Placental pericyte (primary cell): ENCODE measurements around the gene YBX2. TPM values are rescaled to one million over a fixed set of nuclear protein-coding genes. Genes with fewer than 3 reads are reported as not detected.

Experiments used
- total RNA-seq: library from RNA; depleted of rRNA; stranded (reverse); fragments of >200 nt; gene quantifications from 2 replicates; pipeline ENCODE4 v1.2.3, GENCODE V29; 2012

The YBX2 gene
- total RNA-seq: not detected in 2 replicates

DNA sequence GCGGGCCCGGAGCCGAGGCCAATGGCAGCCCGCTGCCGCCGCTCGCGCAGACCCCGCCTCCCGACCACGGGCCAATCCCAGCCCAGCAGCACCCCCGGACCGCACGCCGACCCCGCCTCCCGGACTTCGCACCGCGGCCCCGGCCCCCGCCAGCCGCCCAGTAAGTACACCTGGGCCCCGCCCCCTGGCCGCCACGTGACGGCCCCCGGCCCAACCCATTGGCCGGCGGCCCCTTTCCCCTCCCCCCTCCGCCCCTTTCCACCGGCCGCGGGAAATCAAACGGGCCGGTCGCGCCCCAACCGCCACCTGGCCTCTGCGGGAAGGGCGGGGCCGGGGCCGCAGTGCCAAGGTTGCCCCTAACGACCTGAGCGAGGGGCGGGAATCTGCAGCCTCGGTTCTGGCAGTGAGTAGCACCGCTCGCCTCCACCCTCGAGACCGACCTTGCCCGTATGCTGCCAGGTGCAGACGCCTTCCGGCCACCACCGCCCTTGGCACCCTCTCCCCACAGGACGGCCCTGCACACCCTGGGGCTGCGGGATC, at the start of gene YBX2:
Gene YBX2 (minus strand): TSS at position 26 of the 540 bp plus-strand sequence. CDS start 139 bp downstream, outside the sequence.

DNA sequence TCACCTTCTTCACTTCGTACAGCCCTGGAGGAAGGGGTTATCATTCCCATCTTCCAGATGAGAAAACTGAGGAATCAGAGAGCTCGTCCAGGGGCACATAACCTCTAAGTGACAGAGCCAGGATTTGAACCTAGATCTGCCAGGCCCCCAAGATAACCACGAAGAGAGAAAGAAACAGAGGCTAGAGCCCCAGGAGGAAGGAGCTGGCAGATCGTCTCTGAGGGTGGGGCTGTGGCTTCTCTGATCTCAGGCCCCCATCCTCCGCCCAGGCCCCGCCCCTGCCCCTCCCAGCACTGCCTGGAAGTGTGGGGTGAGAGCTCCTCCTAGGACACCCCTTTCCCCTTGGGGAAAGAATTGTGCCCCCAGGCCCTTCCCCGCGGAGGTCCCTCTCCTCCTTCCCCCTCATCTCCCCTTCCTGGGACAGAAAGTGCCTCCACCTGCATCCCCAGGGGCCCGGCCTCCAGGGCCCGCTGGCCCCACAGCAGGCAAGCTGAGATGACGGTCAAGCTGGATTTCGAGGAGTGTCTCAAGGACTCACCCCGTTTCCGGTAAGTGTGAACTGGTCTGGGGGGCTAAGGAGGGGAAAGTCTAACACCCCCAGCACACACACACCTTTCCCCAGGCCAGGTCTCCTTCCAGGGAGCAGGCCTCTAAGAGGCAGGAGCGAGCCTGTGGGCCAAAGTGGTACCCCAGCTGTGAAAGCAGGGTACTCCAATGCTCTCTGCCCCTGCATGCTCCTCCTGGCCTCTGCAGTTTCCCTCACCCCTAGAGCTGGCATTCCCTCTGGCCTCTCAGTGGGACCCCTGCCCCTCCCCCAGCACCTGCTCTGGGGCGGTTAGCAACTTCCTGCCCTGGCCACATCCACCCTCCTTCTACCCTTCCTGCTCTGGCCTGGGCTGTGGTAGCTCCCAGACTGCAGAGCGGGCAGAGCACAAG, 42.1 kb upstream of the YBX2 start, which contains the start of gene ACAP1:
Gene ACAP1 (plus strand): TSS at position 290 of the 936 bp plus-strand sequence. CDS start 206 bp downstream, at position 496.

DNA sequence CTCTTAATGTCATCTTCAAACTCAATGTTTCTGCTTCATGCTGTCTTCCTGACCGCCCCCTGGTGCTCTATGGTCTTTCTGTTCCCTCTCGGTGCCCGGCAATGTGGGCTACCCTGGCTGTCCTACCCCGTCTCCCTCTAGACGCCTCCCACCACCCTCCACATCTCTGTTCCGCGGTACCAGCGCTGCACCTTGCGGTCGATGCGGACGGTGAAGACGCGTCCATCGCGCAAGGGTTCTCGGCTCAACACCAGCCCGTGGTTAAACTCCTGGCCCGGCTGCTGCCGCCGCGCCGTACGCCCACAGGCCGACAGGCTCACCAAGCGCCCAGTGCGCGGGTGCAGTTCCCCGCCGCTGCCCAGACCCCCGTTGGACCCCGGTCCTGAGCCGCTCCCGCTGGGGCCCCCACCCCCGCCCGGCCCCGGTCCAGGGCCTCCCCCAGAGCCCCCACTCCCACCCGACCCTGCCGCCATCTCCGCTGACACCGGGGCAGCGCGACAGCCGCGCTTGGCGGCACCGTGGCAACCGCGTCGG, 34.5 kb upstream of the YBX2 start, which contains the start of gene NEURL4:
Gene NEURL4 (minus strand): TSS at position 496 of the 534 bp plus-strand sequence. CDS start 23 bp downstream, at position 473.

DNA sequence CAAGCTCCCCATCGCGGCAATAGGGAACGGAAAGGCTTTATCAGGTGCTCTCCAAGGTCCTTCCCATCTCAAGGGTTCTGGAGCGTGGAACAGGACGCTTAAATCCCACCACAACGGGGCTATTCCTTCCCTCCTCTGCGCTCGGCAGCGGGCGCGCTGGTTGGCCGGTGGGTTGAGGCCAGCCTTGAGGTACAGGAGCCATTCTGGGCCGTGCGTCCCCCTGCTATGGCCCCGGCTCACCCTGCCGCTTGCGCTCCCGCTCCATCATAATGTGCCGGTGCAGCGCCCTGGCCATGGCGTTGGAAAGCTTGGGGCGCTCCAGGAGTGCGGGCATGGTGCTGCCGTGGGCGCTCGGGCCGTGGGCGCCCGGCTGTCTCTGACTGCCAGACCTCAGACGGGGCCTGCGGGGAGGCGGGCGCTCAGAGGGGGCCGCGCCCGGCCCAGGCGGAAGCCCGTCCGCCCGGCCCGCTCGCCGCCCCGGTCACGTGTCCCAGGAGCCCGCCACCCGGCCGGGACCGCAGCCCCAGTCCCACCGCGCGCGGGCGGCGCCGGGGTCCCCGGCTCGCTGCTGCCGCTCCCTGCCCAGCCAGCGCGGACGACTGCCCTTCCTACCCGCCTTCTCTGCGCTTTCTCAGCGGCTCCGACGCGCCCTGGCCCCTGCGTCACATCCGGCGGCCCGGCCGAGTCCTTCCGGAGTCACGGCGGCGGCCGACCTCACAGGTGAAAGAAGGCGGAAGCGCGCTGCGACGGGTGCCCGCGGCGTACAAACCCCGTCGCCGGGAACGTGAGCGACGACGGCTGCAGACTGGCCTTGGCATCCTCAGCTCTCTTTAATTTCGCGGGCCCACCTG, 20.5 kb upstream of the YBX2 start, which contains the start of gene GPS2:
Gene GPS2 (minus strand): TSS at position 642 of the 851 bp plus-strand sequence. CDS start 308 bp downstream, at position 334.

DNA sequence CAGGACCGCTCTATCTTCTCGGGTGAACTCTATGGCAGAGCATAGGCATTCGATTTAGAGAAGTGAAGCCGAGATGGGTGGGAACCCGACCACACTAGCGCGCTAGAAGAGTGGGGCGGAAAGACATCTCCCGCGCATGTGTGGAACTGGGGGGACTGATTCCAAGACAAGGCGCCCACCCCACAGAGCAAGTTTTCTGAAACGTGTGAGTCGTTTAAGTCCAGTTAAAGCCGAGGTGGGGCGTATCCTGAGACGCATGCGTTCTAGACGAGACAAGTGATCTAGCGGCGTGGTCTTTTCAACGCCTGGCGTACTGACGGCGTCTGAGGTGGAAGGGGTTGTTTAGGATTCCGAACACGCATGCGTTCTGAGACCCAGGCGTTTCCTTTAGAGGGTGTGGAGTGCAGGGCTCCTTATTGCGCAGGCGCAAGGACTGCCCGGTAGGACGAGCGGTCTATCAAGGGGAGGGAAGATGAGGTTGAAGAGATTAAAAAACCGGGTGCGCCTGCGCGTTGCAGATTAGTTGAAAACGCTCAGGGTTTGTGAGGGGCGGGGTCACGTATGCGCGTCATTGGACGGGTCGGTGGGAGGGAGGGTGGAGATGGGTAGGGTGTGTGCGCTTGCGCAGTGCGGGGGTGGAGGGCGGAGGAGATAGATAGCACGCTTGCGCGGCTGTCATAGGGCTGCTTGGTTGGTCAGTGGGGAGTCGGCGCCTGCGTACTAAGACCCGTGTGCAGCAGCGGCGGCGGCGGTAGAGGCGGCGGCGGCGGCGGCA, 12.7 kb upstream of the YBX2 start, which contains the start of gene EIF5A:
Gene EIF5A (plus strand): TSS at position 718 of the 775 bp plus-strand sequence. CDS start 2,008 bp downstream, outside the sequence.

DNA sequence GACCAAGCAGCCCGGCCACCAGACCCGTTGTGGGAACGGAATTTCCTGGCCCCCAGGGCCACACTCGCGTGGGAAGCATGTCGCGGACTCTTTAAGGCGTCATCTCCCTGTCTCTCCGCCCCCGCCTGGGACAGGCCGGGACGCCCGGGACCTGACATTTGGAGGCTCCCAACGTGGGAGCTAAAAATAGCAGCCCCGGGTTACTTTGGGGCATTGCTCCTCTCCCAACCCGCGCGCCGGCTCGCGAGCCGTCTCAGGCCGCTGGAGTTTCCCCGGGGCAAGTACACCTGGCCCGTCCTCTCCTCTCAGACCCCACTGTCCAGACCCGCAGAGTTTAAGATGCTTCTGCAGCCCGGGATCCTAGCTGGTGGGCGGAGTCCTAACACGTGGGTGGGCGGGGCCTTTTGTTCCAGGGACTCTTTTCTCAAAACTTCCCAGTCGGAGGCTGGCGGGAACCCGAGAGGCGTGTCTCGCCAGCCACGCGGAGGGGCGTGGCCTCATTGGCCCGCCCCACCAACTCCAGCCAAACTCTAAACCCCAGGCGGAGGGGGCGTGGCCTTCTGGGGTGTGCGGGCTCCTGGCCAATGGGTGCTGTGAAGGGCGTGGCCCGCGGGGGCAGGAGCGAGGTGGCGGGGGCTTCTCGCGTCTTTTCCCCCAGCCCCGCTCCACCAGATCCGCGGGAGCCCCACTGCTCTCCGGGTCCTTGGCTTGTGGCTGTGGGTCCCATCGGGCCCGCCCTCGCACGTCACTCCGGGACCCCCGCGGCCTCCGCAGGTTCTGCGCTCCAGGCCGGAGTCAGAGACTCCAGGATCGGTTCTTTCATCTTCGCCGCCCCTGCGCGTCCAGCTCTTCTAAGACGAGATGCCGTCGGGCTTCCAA, 13.1 kb downstream of the YBX2 start, which contains the start of gene SLC2A4:
Gene SLC2A4 (plus strand): TSS at position 645 of the 879 bp plus-strand sequence. CDS start 217 bp downstream, at position 862.

DNA sequence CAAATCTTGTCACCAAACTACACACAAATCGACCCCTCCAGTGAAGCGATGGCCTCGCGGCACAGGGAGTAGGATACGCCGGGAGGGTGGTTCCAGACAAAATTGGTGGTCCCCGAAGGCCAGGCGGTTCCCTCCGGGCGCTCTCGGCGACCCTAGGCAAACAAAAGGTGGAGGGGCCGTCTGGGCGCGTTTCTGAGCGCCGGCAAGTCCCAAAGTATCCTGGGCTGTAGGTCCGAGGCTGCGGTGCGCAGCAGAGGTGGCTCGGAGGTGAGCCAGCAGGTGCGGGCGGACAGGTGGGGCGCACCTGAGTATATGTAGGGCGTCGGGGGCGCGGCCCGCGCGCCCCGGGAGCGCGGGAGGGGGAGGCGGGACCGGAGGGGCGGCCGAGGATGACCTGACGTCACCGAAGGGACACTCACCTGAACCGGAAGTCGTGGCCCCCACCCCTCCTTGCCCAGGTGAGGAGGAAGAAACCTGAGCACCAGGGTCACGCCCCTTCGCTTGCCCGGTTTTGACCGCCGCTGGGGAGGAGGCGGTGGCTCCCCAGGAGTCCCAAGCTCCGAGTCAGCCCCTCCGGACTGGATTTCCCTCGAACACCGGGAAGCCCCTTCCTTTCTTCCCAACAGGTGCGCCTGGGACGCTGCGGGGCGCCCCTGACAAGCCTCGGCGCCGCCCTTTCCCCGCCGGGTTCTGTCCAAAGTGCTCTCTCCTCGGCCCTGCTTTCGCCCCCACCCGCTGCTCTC, 32.1 kb downstream of the YBX2 start, which contains the start of gene CLDN7:
Gene CLDN7 (minus strand): TSS at position 287 of the 743 bp plus-strand sequence. CDS start 435 bp downstream, outside the sequence.

DNA sequence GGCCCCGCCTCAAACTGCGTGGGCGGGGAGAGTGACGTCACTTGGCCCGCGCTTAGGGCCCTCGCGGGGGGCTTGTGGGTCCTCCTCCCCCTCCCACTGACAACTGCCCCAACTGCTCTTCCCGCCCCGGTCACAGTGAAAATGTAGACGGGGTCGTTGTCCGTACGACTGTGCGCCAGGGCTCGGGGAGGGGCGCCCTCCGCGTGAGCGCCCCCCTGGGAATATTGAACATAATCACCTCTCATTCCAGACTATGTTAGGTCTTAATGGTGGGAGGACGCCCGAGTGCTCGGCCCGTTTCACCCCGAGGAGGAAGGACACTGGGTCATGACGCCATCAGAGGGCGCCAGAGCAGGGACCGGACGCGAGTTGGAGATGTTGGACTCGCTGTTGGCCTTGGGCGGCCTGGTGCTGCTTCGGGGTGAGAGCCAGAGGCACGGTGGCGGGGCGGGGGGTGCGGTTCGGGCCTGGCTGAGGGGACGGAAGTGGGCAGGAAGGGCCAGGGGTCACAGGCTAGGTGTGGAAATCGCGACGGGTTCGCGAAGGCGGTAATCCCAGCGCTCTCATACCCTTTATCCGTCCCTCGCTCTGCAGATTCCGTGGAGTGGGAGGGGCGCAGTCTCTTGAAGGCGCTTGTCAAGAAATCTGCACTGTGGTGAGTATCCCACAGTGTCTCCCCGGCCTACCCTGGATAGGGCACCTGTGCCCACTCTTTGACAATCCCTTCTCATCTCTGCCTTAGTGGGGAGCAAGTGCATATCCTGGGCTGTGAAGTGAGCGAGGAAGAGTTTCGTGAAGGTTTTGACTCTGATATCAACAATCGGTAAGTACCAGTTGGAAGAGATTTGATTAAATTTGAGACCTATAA, 42.0 kb downstream of the YBX2 start, which contains the start of gene ELP5:
Gene ELP5 (plus strand): TSS at position 40 of the 868 bp plus-strand sequence. CDS start 336 bp downstream, at position 376.

DNA sequence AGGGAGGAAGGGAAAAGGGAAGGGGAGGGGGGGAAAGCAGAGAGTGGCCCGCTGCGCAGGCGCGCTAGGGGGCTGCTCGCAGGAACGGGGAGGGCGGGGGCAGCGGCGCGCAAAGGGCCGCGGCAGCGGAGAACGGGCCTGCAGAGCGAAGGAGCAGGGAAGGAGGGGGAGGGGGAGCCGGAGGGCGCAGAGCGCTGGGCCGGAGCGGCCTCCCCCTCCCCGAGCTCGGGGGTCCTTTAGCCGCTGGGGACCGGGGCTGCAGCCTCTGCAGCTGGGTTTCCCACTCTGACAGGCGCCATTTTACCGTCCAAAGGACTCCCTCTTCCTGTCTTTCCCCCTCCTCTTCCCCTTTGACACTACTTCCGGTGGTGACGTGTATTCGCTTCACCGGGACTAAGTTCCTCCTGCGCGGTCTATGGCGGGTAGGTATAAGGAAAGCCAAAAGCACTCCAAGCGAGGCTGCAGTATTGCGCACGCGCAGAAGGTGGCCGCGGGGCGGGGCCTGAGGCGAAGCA, 42.7 kb downstream of the YBX2 start, which contains the start of gene CTDNEP1:
Gene CTDNEP1 (minus strand): TSS at position 74 of the 515 bp plus-strand sequence. CDS start 438 bp downstream, outside the sequence.

DNA sequence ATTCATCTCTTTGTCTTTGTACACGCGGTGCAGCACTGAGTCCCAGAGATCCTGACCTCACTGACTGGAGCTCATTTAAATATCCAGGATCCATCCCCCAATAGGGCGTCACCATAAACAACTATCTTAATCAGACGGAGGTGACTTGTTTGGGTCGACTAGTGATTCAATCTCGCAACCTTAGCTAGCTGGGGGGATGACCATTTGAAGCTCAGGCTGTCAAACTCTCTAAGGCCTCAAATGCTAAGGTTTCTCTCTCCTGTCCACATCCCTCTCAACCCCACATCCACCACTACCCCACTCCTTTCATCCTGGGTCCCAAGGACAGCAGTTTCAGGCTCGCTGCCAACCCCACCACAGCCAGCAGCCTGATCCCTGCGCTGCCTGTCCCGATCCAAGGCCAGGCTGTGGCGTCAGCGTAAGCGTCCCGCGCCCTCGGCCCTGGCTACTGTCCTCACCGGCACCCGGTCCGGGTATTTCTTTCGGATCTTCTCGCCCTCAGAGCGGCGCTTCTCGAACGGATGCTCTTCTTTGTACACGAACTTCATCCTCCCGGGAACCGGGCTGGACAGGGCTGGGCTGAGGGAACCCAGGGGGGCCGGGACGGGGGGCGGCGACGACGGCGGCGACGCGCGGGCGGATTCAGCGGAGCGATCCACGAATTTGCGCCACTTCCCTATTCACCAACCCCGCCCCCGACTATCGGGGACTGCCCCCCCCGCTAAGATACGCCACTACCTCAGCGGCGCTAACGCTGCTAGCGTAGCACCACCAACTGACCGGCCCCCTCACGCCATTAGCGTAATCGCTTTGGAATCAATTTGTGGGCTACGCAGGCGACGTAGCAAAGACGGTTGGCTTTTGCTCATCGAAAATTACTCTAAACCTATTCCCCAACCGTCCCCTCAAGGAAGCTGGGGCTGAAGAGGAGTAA, 52.4 kb downstream of the YBX2 start, which contains the start of gene GABARAP:
Gene GABARAP (minus strand): TSS at position 667 of the 934 bp plus-strand sequence. CDS start 119 bp downstream, at position 548.

DNA sequence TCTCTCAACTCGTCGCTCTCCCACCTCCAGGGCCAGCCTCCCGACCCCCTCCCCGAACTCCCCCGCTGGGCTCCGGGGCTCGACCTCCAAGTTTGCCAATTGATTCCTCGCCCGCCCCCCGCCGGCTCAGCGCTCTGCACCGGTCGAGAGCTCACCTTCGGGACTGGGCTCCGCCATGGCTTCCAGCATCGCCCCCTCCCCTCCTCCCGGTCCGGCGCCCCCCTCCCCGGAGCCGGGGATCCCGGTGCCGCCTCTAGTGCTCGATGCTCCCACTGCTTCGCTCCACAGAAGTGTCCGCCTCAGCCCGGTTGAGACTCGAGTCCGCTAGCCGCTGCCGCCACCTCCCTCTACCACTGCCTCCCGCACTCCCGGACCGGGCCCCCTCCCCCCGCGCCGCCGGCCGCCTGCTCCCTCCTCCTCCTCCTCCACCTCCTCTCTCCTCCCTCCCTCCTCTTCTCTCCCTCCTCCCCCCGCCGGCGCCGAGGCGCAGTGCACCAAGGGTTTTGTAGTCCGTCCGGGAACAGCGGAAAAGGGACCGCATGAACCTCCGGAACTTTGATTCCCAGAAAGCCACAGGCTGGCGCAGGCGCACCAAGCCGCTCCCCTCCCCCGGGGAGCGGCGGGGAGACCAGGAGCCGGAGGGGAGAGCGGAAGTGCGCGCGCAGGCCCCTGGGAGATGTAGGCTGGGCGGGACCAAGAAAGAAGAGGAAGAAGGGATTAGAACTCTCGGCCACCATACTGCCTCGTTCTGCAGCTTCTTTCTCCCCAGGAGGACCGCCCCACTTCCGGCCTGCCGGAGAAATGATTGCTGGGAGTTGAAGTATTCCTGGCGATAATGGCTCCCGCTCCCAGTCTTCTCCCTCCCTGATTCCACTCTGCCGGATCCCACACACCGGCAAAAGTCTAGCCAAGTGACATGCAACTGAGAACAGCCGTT, 55.1 kb downstream of the YBX2 start, which contains the start of gene PHF23:
Gene PHF23 (minus strand): TSS at position 367 of the 937 bp plus-strand sequence. CDS start 178 bp downstream, at position 189.

